Spleen (tissue), 11 donors: ENCODE data around the gene SCN7A. TPM values are rescaled to one million over a fixed set of nuclear protein-coding genes. Genes with fewer than 3 reads are reported as not detected.

ENCODE experiments used
- DNase-seq: peaks from one replicate; pipeline ENCODE4 v3.0.0-alpha.2; 2020
- H3K27ac ChIP-seq, 8 donors: fragments of 200-600 bp; sonication (generic) in 7 of 8; 1 replicate in 4 of 8; 2 replicates in 4 of 8; pipeline versions ENCODE4 v1.5.0 to v1.8.0; 2016 to 2021; ENCODE audit warnings: inconsistent platforms in 4 of 8, mild to moderate bottlenecking in 4 of 8, moderate library complexity in 1 of 8
- H3K27me3 ChIP-seq, 7 donors: fragments of 200-600 bp; sonication (generic) in 6 of 7; replicated peaks in 1 of 7; 1 replicate in 4 of 7; 2 replicates in 3 of 7; pipeline versions ENCODE4 v1.5.0 to v1.8.0; 2016 to 2021; ENCODE audit warnings: inconsistent platforms in 3 of 7, mild to moderate bottlenecking in 1 of 7
- H3K36me3 ChIP-seq, 6 donors: fragments of 200-600 bp; sonication (generic) in 5 of 6; 1 replicate in 4 of 6; 2 replicates in 2 of 6; pipeline versions ENCODE4 v1.5.0 to v1.8.0; 2016 to 2021; ENCODE audit warnings: inconsistent platforms in 2 of 6
- H3K4me1 ChIP-seq, 6 donors: fragments of 200-600 bp; sonication (generic) in 5 of 6; 1 replicate in 3 of 6; 2 replicates in 3 of 6; pipeline versions ENCODE4 v1.5.0 to v1.8.0; 2016 to 2021; ENCODE audit warnings: inconsistent platforms in 3 of 6
- H3K4me3 ChIP-seq, 8 donors: fragments of 200-600 bp; sonication (generic) in 7 of 8; 1 replicate in 4 of 8; 2 replicates in 4 of 8; pipeline versions ENCODE4 v1.5.0 to v1.8.0; 2016 to 2021; ENCODE audit warnings: inconsistent platforms in 4 of 8, mild to moderate bottlenecking in 4 of 8, moderate library complexity in 2 of 8
- H3K9me3 ChIP-seq, 8 donors: fragments of 200-600 bp; sonication (generic) in 7 of 8; 1 replicate in 4 of 8; 2 replicates in 4 of 8; pipeline versions ENCODE4 v1.5.0 to v1.8.0; 2016 to 2021; ENCODE audit warnings: inconsistent platforms in 4 of 8
- POLR2A ChIP-seq, 3 donors: fragments of 450-650 bp; IDR thresholded peaks; one replicate each; pipeline ENCODE4 v1.5.1; 2017; ENCODE audit warnings: antibody characterized with exemption in 3 of 3, mild to moderate bottlenecking in 1 of 3
- POLR2AphosphoS5 ChIP-seq, 3 donors: sonication (generic); formaldehyde crosslinking; IDR thresholded peaks; one replicate each; pipeline ENCODE4 v1.5.1; 2017; ENCODE audit warnings: antibody characterized with exemption in 3 of 3
- WGBS, 5 donors: extraction: QIAGEN DNeasy Blood & Tissue Kit in 3 of 5; methylation state at CpG; one replicate each; pipeline versions ENCODE4 v1.1.5 to v1.1.7; 2013 to 2018; 5-methylcytosine and 5-hydroxymethylcytosine counted together
- intact Hi-C: fragments of 100-400 bp; cut with DNase I; formaldehyde crosslinking; loops from one replicate; pipeline ENCODE4 v1.15.0; 2023; ENCODE audit warnings: low total_unique reads
- polyA plus RNA-seq, 3 donors: library from polyadenylated mRNA; stranded (reverse); fragments of 200-250 nt; gene quantifications; one replicate each; pipeline ENCODE4 v1.2.1, GENCODE V29; 2013
- total RNA-seq, 7 donors: library from RNA; depleted of rRNA in 3 of 7; stranded (reverse); fragments of >200 nt in 3 of 7; fragmentation: NEBNext Ultra II Directional in 4 of 7; extraction: Animal tissue kit (Norgen Biotek cat#: 25700) in 4 of 7; gene quantifications; one replicate each; pipeline versions ENCODE4 v1.1.0 to v1.2.1, GENCODE V29; 2016 to 2021
- TF ChIP-seq, protein P1 (sequence below), 11 experiments: fragments of 200-600 bp in 7 of 11; fragments of 450-650 bp in 4 of 11; sonication (generic) in 4 of 11; IDR thresholded peaks in 8 of 11; conservative IDR thresholded peaks in 3 of 11; 1 replicate in 7 of 11; 2 replicates in 4 of 11; pipeline versions ENCODE4 v1.4.0 to v1.8.0; 2016 to 2021; ENCODE audit warnings: antibody characterized with exemption in 11 of 11, inconsistent platforms in 4 of 11, mild to moderate bottlenecking in 1 of 11
- donor health status: healthy with polysubstance abuse.
- donor health status: DM: no; HTN: no; CAD: no; lungs with moderate emphysema.
- donor health status: DM: no; HTN: no; CAD: no.
- donor health status: Bipolar disorder and iron deficiency.
- donor health status: healthy.
- donor health status: DM: no; HTN: no; CAD: no.
- donor health status: DM: yes; HTN: yes; CAD: no.

Gene SCN7A
- total and polyA plus RNA-seq, 10 donors: 0.15 to 10.6 (median 1.3) TPM

DNA sequence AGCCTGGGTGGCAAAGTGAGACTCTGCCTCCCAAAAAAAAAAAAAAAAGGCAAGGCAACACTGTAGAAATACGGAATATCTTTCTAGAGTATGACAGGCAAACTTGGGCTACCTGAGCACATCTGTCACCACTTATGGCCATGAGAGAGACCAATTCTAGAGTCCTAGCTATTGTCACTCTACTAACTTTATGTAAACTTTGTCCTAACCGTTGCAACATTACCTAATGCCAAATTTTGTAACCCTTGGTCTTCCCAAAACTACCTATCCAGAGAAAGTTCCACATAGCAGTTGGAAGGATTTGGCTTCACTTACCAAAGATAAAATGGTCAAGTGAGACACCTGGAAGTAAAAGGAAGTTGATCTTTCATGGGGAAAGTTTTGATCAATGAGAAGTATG lies 26.6 kb upstream of the SCN7A start:
- H3K9me3 ChIP-seq: no peaks in the 10 kb centered on the region
- H3K27ac ChIP-seq: no peak overlapping the region
- no peak for DNase-seq
- H3K36me3 ChIP-seq: no peaks in the 10 kb centered on the region
- no peaks in the 10 kb centered on the region for H3K4me1 ChIP-seq
- H3K27me3 ChIP-seq: no peaks in the 10 kb centered on the region
- TF ChIP-seq, protein P1, sequence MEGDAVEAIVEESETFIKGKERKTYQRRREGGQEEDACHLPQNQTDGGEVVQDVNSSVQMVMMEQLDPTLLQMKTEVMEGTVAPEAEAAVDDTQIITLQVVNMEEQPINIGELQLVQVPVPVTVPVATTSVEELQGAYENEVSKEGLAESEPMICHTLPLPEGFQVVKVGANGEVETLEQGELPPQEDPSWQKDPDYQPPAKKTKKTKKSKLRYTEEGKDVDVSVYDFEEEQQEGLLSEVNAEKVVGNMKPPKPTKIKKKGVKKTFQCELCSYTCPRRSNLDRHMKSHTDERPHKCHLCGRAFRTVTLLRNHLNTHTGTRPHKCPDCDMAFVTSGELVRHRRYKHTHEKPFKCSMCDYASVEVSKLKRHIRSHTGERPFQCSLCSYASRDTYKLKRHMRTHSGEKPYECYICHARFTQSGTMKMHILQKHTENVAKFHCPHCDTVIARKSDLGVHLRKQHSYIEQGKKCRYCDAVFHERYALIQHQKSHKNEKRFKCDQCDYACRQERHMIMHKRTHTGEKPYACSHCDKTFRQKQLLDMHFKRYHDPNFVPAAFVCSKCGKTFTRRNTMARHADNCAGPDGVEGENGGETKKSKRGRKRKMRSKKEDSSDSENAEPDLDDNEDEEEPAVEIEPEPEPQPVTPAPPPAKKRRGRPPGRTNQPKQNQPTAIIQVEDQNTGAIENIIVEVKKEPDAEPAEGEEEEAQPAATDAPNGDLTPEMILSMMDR (IDR thresholded peaks at IDR 0.05 in 8 of 11, conservative IDR thresholded peaks at IDR 0.05 in 3 of 11): no peak
- TF ChIP-seq POLR2A (IDR thresholded peaks at IDR 0.05) (no peak), POLR2AphosphoS5 (IDR thresholded peaks at IDR 0.05) (no peak)
- no peak overlapping the region for H3K4me3 ChIP-seq
- WGBS, 5 donors: 67 to 85% (median 78%) methylated on average over 2 of the region's 2 CpGs
- intact Hi-C loops: no loop called here

- no peak for DNase-seq
- intact Hi-C loops: no loop called here
- H3K27me3 ChIP-seq: no peaks in the 10 kb centered on the region
- H3K9me3 ChIP-seq: no peaks in the 10 kb centered on the region
- H3K4me1 ChIP-seq: no peaks in the 10 kb centered on the region
- H3K4me3 ChIP-seq: no peak overlapping the region
- WGBS, 5 donors: 63 to 74% (median 72%) methylated on average over 10 of the region's 10 CpGs
- H3K36me3 ChIP-seq: no peaks in the 10 kb centered on the region
- H3K27ac ChIP-seq: no peak overlapping the region
- TF ChIP-seq, protein P1 (IDR thresholded peaks at IDR 0.05 in 8 of 11, conservative IDR thresholded peaks at IDR 0.05 in 3 of 11): no peak
- TF ChIP-seq POLR2A (IDR thresholded peaks at IDR 0.05) (no peak), POLR2AphosphoS5 (IDR thresholded peaks at IDR 0.05) (no peak)
Measured at GRCh38 chr2:166519391-166519962, 25.4 kb upstream of the SCN7A start.

- no peak overlapping the region for H3K4me3 ChIP-seq
- H3K36me3 ChIP-seq: no peaks in the 10 kb centered on the region
- 53 to 84% (median 75%) methylated on average over 3 of the region's 3 CpGs for WGBS, 5 donors
- H3K27ac ChIP-seq: no peak overlapping the region
- intact Hi-C loops: no loop called here
- H3K9me3 ChIP-seq: no peaks in the 10 kb centered on the region
- H3K4me1 ChIP-seq: no peaks in the 10 kb centered on the region
- no peaks in the 10 kb centered on the region for H3K27me3 ChIP-seq
- TF ChIP-seq POLR2A (IDR thresholded peaks at IDR 0.05): no peak
- TF ChIP-seq POLR2AphosphoS5 (IDR thresholded peaks at IDR 0.05): no peak
- TF ChIP-seq, protein P1 (IDR thresholded peaks at IDR 0.05 in 8 of 11, conservative IDR thresholded peaks at IDR 0.05 in 3 of 11): no peak
- no peak for DNase-seq
Measured at GRCh38 chr2:166518634-166519390, 24.8 kb upstream of the SCN7A start.

GRCh38 chr2:166517533-166518061 lies 23.5 kb upstream of the SCN7A start:
- no peak for DNase-seq
- Histone ChIP-seq H3K27me3 (no peaks in the 10 kb centered on the region), H3K36me3 (no peaks in the 10 kb centered on the region), H3K9me3 (no peaks in the 10 kb centered on the region), H3K4me1 (no peaks in the 10 kb centered on the region), H3K4me3 (no peak overlapping the region), H3K27ac (no peak overlapping the region)
- intact Hi-C loops: no loop called here
- TF ChIP-seq POLR2A (IDR thresholded peaks at IDR 0.05): no peak
- TF ChIP-seq, protein P1 (IDR thresholded peaks at IDR 0.05 in 8 of 11, conservative IDR thresholded peaks at IDR 0.05 in 3 of 11): no peak
- TF ChIP-seq POLR2AphosphoS5 (IDR thresholded peaks at IDR 0.05): no peak
